ENCODE results near the gene OR2V2. TPM values are rescaled to one million over a fixed set of nuclear protein-coding genes. Genes with fewer than 3 reads are reported as not detected.
"Not testable (repeated sequence)": the region's sequence is repeated elsewhere in the genome, so short reads cannot be mapped to it uniquely, and the experiment has no call there.

OR2V2 gene
- polyA plus RNA-seq, 2 of the 4 experiments (the other 2 are of a cell fraction) = not detected

DNA sequence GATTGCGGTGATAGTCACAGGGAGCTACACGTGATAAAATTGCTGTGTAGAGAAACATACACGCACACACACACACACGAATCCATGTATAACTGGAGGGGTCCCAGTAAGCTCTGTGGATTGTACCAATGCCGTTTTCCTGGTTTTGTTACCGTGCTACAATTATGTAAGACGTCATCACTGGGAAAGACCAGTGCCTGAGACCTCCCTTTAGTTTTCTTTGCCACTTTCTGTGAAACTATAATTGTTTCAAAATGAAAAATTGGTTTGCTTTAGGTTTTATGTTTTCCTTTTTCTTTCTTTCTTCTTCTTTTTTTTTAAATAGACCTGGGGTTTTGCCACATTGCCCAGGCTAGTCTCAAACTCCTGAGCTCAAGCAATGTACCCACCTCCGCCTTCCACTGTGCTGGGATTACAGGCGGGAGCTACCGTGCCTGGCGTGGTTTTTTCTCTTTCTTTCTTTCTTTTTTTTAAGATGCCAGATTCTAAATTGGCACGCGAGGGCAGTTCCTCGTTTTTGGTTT is 21.3 kb downstream of the OR2V2 start:
- H3K4me3 ChIP-seq = 0 out of 3 replicates have a peak overlapping the region, but pooled peaks have one; percentile 13
- ATAC-seq (no peak), FAIRE-seq (no peak), DNase-seq (ENCODE audit: low read depth in 1 of 2, low spot score in 1 of 2) (no peak)
- 43% methylated on average over 14 of the region's 14 CpGs for WGBS (ENCODE audit: missing lambda C conversion rate)
- peaks cover 29% of the 10 kb centered on the region for H3K4me1 ChIP-seq
- H3K9me3 ChIP-seq = no peaks in the 10 kb centered on the region
- TF ChIP-seq JUNB (IDR thresholded peaks at IDR 0.05) (no peak), HOXB5 (CRISPR knock-in tag; IDR thresholded peaks at IDR 0.05) (no peak), CHD4 (IDR thresholded peaks at IDR 0.05; ENCODE audit: borderline replicate concordance) (no peak)
- POLR2A ChIA-PET = interaction anchor here (1.1 kb wide), 1 partner anchor 16 kb away, joined by 4 read pairs; no protein-coding TSS in a partner anchor
- H3K27ac ChIP-seq = 0 out of 6 replicates have a peak overlapping the region, but pooled peaks of 1 of the 2 experiments have one; percentile 33
- peak overlapping the region; percentile 76 for H3K4me2 ChIP-seq
- CTCF ChIA-PET = interaction anchor here (0.6 to 2.2 kb wide), 27 partner anchors 9 to 1259 kb away, joined by 3 to 26 read pairs (median 4); partner anchors contain the start of gene TRIM7

DNA sequence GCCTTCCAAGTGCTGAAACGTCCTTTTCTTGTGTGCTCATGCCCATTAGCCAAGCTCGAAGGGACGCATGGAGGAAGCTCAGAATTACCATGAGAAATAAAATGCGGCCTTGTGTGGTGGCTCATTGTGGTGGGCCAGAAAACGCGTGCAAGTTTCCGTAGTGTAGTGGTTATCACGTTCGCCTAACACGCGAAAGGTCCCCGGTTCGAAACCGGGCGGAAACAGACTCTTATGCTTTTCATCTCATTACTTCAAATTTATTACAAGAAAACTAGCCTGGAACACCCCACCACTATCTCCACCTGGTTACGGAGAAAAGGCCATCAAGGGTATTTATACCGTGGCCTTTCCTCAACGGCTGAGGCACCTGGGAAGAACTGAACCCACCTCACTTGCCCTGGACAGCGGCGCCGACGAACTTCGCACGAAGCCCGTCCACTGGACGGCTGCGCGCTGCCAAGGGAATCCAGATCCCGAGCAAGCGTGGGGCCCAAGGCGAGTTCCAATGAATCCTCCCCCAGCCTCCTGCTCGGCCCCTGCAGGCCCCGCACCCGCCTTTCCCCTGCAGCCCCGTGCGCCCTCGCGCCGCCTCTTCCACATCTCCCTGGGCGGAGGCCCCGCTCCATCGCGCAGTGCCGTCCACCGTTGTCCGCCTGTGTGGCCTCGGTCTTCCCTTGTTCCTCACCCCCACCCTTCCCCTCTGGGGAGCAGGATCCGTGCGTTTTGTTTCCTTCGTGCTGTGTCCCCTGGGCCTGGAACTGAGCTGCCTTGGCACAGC is 22.3 kb downstream of the OR2V2 start:
- under 1% methylated on average over 42 of the region's 50 CpGs for WGBS (ENCODE audit: missing lambda C conversion rate)
- CTCF ChIA-PET = interaction anchor here (1.1 to 2.2 kb wide), 7 partner anchors 10 to 339 kb away, joined by 3 to 26 read pairs (median 9); partner anchors contain the start of gene TRIM7
- H3K4me1 ChIP-seq = peaks cover 29% of the 10 kb centered on the region
- FAIRE-seq (peak; percentile 81), DNase-seq (ENCODE audit: low read depth in 1 of 2, low spot score in 1 of 2) (peak; percentile 65 to 92), ATAC-seq (peak; percentile 61)
- POLR2A ChIA-PET = interaction anchor here (1.9 kb wide), 1 partner anchor 15 kb away, joined by 8 read pairs; no protein-coding TSS in a partner anchor
- peak overlapping the region; percentile 87 for H3K4me2 ChIP-seq
- peak overlapping the region; percentile 33 to 75; a peak in 4 of 6 replicates for H3K27ac ChIP-seq
- not testable (repeated sequence) for H3K9me3 ChIP-seq
- TF ChIP-seq, protein P1, sequence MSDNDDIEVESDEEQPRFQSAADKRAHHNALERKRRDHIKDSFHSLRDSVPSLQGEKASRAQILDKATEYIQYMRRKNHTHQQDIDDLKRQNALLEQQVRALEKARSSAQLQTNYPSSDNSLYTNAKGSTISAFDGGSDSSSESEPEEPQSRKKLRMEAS (IDR thresholded peaks at IDR 0.05) = peak; percentile 81
- peak; percentile 45 for TF ChIP-seq SREBF2 (IDR thresholded peaks at IDR 0.05)
- TF ChIP-seq JUN (IDR thresholded peaks at IDR 0.05) = peak in 1 of 2 experiments; percentile 50; a peak in 1 of 5 replicates
- 0 out of 2 replicates have a peak, but pooled peaks have one; percentile 51 for TF ChIP-seq CHD4 (IDR thresholded peaks at IDR 0.05; ENCODE audit: borderline replicate concordance)
- 0 out of 2 replicates have a peak, but pooled peaks have one; percentile 32 for TF ChIP-seq BHLHE40 (IDR thresholded peaks at IDR 0.05; ENCODE audit: low read depth, low read length)
- 0 out of 5 replicates have a peak, but pooled peaks of 1 of the 2 experiments have one; percentile 7 for TF ChIP-seq RAD21 (conservative IDR thresholded peaks at IDR 0.05 in 1 of 2, IDR thresholded peaks at IDR 0.05 in 1 of 2)
- TF ChIP-seq, protein P2, sequence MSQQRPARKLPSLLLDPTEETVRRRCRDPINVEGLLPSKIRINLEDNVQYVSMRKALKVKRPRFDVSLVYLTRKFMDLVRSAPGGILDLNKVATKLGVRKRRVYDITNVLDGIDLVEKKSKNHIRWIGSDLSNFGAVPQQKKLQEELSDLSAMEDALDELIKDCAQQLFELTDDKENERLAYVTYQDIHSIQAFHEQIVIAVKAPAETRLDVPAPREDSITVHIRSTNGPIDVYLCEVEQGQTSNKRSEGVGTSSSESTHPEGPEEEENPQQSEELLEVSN (IDR thresholded peaks at IDR 0.05; ENCODE audit: borderline replicate concordance, low read depth) = peak; percentile 78
- peak overlapping the region; percentile 38 for H3K4me3 ChIP-seq

DNA sequence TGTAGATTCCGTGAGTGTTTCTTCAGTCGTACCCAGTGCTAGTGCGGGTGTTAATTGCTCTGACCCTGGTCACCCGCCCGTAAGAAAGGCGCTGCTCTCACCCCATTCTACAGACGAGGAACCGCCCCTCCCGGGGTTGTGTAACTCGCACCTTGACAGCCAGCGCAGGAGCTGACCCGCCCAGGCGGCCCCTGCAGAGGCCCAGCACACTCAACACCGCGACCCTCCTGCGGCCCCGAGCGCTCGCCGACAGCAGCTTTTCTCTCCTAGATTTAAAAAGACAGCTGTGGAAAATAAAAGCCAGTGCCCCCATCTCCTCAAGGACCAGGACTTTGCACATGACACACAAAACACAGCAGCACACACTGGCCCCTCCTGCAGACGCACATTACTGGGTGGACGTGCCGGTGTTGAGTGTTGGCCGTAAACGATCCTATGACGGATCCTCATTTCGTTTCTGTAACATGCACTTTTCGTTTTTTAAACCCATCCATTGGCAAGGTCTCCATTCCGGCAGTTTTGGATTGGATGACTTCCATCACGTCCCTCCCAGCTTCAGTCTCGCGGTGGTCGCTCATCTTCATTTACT is 22.9 kb downstream of the OR2V2 start:
- Histone ChIP-seq H3K4me3 (peak overlapping the region; percentile 38), H3K27ac (peak overlapping the region; percentile 33 to 75; a peak in 4 of 6 replicates)

DNA sequence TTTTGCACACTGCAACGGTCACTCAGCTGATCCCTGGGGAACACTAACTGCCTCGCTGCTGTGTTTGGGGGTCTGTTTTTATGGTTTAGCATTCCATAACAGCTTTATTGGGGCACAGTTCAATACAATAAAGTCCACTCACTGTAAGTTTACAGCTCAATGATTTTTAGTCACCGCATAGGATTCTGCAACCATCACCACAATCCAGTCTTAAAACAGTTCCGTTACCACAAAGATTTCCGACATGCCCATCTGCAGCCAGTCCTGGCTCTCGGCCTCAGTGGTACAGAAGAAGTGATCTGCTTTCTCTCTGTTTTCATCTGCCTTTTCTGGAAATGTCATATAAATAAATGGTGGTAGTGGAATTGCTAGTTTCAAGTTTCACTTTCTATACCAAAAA is 23.6 kb downstream of the OR2V2 start:
- Histone ChIP-seq H3K27ac (no peak overlapping the region), H3K4me2 (peak overlapping the region; percentile 87; the same call in 1 of the 3 replicates), H3K4me3 (no peak overlapping the region), H3K9me3 (no peaks in the 10 kb centered on the region), H3K4me1 (peaks cover 29% of the 10 kb centered on the region)
- ChIA-PET CTCF (interaction anchor here (0.6 to 1.9 kb wide), 5 partner anchors 12 to 128 kb away, joined by 3 to 9 read pairs (median 4); no protein-coding TSS in a partner anchor), POLR2A (interaction anchor here (1.9 kb wide), 1 partner anchor 14 kb away, joined by 8 read pairs; no protein-coding TSS in a partner anchor)
- no peak for ATAC-seq
- WGBS (ENCODE audit: missing lambda C conversion rate) = 92% methylated on average over 6 of the region's 6 CpGs
- no peak for FAIRE-seq
- DNase-seq (ENCODE audit: low read depth in 1 of 2, low spot score in 1 of 2) = no peak
- TF ChIP-seq FOSB (CRISPR knock-in tag; IDR thresholded peaks at IDR 0.05) (no peak), POLR2AphosphoS2 (conservative IDR thresholded peaks at IDR 0.05; ENCODE audit: low read length) (no peak), RFX5 (IDR thresholded peaks at IDR 0.05) (no peak)

More for the DNA sequence above, 22.9 kb downstream of the OR2V2 start:
- no peak for TF ChIP-seq EHF (CRISPR knock-in tag; IDR thresholded peaks at IDR 0.05)
- TF ChIP-seq CEBPB (IDR thresholded peaks at IDR 0.05) = peak in 1 of 2 experiments; percentile 37; a peak in 1 of 4 replicates
- ATAC-seq (peak; percentile 0 to 6; a peak in 5 of 6 replicates), DNase-seq (ENCODE audit: low read depth in 1 of 2, low spot score in 1 of 2) (no peak), FAIRE-seq (no peak)
- Histone ChIP-seq H3K9me3 (no peaks in the 10 kb centered on the region), H3K4me2 (peak overlapping the region; percentile 87), H3K4me1 (peaks cover 29% of the 10 kb centered on the region)
- ChIA-PET CTCF (interaction anchor here (0.7 to 1.9 kb wide), 5 partner anchors 11 to 128 kb away, joined by 3 to 9 read pairs (median 4); no protein-coding TSS in a partner anchor), POLR2A (interaction anchor here (1.9 kb wide), 1 partner anchor 14 kb away, joined by 8 read pairs; no protein-coding TSS in a partner anchor)
- WGBS (ENCODE audit: missing lambda C conversion rate) = 51% methylated on average over 30 of the region's 33 CpGs
